ENCODE data around the gene MRPL28. TPM values are rescaled to one million over a fixed set of nuclear protein-coding genes. Genes with fewer than 3 reads are reported as not detected.
A peak's percentile ranks its signal among the peaks of the same experiment; 100 is the strongest.
"Not testable (repeated sequence)": the region's sequence is repeated elsewhere in the genome, so short reads cannot be mapped to it uniquely, and the experiment has no call there.

Gene MRPL28
- total RNA-seq (2014; rRNA removed; shearing (Covaris generic)), result 225 and 242 TPM in 2 replicates

DNA sequence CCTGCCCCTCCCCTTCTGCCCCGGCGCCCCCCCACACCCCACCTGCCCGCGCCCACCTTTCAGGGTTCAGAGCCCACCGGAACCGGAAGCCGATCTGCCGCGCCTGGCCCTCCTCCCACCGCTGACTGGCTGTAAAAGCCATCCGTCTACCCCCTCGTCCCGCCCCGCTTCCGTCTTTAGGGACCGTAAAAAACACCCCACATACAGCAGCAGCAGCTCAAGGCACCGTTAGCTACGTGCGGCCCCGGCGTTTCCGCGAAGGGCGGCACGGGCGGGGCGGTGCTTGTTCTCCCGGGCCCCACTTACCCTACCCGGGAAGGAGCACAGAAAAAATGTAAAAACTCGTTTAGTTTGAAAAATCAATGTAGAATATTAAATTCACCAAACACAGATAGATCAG lies at the start of gene MRPL28:
MRPL28 (minus strand) TSS at position 96 of the 400 bp plus-strand sequence. CDS start 320 bp downstream, outside the sequence.
- DNase-seq, result peak; percentile 100
- H3K4me3 ChIP-seq (ENCODE audit: insufficient read depth, low read depth, low read length), result peak within 1 kb of the TSS; percentile 50
- H3K36me3 ChIP-seq (replicated peaks; ENCODE audit: control insufficient read depth, insufficient read depth, low read length), result peaks cover 29% of the 10 kb centered on the region
- H3K27me3 ChIP-seq (ENCODE audit: control insufficient read depth, insufficient read depth, low read length), result no peaks in the 10 kb centered on the region

- H3K4me3 ChIP-seq (ENCODE audit: insufficient read depth, low read depth, low read length); H3K27me3 ChIP-seq (ENCODE audit: control insufficient read depth, insufficient read depth, low read length); H3K36me3 ChIP-seq (replicated peaks; ENCODE audit: control insufficient read depth, insufficient read depth, low read length); DNase-seq: not testable (repeated sequence)
Observed at GRCh38 chr16:415170-415498, 44.8 kb upstream of the MRPL28 start.

DNA sequence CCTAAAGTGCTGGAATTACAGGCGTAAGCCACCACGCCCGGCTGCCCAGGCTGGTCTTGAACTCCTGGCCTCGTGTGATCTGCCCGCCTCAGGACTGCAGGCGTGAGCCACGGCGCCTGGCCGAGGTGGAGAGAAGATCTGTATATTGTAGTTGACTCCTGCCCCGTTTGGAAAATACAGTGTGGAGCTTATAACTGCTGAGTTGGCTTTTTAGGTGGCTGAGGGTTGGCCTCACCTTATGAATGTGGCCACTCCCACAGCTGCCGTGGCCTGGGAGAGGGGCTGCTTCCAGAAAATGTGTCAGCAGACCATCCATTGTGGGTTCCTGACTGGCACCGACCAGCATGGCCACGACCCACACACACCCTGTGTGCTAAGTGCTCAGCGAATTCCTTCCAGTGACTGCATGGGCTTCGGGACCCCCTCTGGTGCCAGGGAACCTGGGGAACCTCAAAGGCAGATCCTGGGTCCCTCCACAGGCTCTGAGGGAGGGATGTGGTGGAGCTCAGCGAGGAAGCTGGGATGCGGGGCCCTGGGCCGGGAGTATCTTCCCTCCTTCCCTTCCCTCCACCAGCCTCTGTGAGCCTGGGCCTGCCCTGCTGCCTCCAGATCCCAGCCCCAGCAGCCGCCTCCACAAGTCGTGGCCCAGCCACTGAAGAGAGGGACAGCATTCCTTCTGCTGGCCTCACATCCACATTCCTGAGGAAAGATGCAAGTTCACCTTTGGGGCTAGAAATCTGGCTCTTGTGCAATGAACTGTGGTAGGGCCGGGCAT lies 44.2 kb upstream of the MRPL28 start:
- H3K36me3 ChIP-seq (replicated peaks; ENCODE audit: control insufficient read depth, insufficient read depth, low read length), result 0 out of 2 replicates have a peak, but pooled peaks cover 2% of the 10 kb centered on the region
- H3K27me3 ChIP-seq (ENCODE audit: control insufficient read depth, insufficient read depth, low read length), result no peaks in the 10 kb centered on the region
- peak; percentile 49 for DNase-seq
- H3K4me3 ChIP-seq (ENCODE audit: insufficient read depth, low read depth, low read length), result no peak overlapping the region

- H3K27me3 ChIP-seq (ENCODE audit: control insufficient read depth, insufficient read depth, low read length), result no peaks in the 10 kb centered on the region
- no peak overlapping the region for H3K4me3 ChIP-seq (ENCODE audit: insufficient read depth, low read depth, low read length)
- H3K36me3 ChIP-seq (replicated peaks; ENCODE audit: control insufficient read depth, insufficient read depth, low read length), result 0 out of 2 replicates have a peak, but pooled peaks cover 2% of the 10 kb centered on the region
- peak; percentile 43 for DNase-seq
Observed at GRCh38 chr16:411576-412265, 41.4 kb upstream of the MRPL28 start.

- peak; percentile 56 for DNase-seq
- Histone ChIP-seq H3K36me3 (replicated peaks; ENCODE audit: control insufficient read depth, insufficient read depth, low read length) (0 out of 2 replicates have a peak, but pooled peaks cover 2% of the 10 kb centered on the region), H3K4me3 (ENCODE audit: insufficient read depth, low read depth, low read length) (no peak overlapping the region), H3K27me3 (ENCODE audit: control insufficient read depth, insufficient read depth, low read length) (no peaks in the 10 kb centered on the region)
Observed at GRCh38 chr16:410516-411178, 40.3 kb upstream of the MRPL28 start.

GRCh38 chr16:407253-407652 lies 36.9 kb upstream of the MRPL28 start:
- Histone ChIP-seq H3K36me3 (replicated peaks; ENCODE audit: control insufficient read depth, insufficient read depth, low read length) (0 out of 2 replicates have a peak, but pooled peaks cover 2% of the 10 kb centered on the region), H3K27me3 (ENCODE audit: control insufficient read depth, insufficient read depth, low read length) (no peaks in the 10 kb centered on the region), H3K4me3 (ENCODE audit: insufficient read depth, low read depth, low read length) (no peak overlapping the region)
- peak; percentile 66 for DNase-seq

DNA sequence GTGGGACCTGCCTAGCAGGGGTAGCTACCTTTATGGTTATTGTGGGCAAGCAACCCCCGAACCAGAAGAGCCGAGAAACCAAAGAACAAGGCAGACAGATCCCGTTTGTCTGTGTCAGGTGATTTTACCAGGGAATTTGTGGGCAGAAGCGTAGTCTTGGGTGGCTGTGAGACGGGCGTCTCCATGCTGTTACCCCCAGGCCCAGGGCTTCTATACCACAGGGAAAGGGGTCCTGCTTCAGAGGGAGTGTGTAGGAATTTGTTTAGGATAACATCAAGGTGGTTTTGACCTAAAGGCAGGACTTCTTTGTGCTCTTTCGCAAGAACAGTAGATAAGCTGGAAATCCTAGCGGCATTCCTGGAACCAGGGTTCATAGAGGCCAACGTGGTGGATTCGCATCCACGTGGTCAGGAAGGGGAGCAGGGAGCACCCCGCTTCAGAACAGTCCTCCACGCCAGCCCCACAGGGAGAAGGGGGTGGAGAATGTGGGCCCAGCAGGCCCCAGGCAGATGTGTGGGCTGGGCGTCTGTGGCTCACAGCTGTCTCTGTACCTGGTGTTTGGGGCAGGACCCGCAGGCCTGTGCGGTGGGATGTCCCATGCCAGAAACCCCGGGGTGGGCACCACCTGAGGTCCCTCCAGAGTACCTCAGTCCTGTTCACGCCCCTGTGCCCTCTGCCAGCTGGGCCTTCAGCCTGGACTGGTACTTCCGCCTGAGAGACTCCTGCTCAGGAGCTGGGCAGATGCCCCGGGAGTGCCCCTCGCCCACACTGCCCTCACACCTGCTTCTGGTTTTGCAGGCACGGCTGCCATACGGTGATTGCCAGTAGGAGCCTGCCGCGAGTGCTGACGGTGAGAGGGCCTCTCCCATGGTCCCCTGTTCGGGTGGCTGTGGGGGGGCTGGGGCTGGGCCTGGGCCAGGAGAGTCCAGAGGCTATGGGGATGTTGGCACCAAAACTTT lies 35.5 kb upstream of the MRPL28 start:
- DNase-seq, result peak; percentile 45
- no peaks in the 10 kb centered on the region for H3K36me3 ChIP-seq (replicated peaks; ENCODE audit: control insufficient read depth, insufficient read depth, low read length)
- H3K27me3 ChIP-seq (ENCODE audit: control insufficient read depth, insufficient read depth, low read length), result no peaks in the 10 kb centered on the region
- no peak overlapping the region for H3K4me3 ChIP-seq (ENCODE audit: insufficient read depth, low read depth, low read length)

- DNase-seq, result peak; percentile 31
- Histone ChIP-seq H3K4me3 (ENCODE audit: insufficient read depth, low read depth, low read length) (no peak overlapping the region), H3K27me3 (ENCODE audit: control insufficient read depth, insufficient read depth, low read length) (no peaks in the 10 kb centered on the region), H3K36me3 (replicated peaks; ENCODE audit: control insufficient read depth, insufficient read depth, low read length) (no peaks in the 10 kb centered on the region; the same call in 1 of the 2 replicates)
Observed at GRCh38 chr16:404971-405486, 34.7 kb upstream of the MRPL28 start.

- peaks cover 7% of the 10 kb centered on the region for H3K36me3 ChIP-seq (replicated peaks; ENCODE audit: control insufficient read depth, insufficient read depth, low read length)
- no peaks in the 10 kb centered on the region for H3K27me3 ChIP-seq (ENCODE audit: control insufficient read depth, insufficient read depth, low read length)
- H3K4me3 ChIP-seq (ENCODE audit: insufficient read depth, low read depth, low read length), result peak within 1 kb of the TSS; percentile 86
- DNase-seq, result peak; percentile 100
Observed at GRCh38 chr16:401468-402348, 31.4 kb upstream of the MRPL28 start, which contains the start of gene DECR2. Gene DECR2 (plus strand): TSS chr16:401885. CDS start chr16:401964, 79 bp downstream.

DNA sequence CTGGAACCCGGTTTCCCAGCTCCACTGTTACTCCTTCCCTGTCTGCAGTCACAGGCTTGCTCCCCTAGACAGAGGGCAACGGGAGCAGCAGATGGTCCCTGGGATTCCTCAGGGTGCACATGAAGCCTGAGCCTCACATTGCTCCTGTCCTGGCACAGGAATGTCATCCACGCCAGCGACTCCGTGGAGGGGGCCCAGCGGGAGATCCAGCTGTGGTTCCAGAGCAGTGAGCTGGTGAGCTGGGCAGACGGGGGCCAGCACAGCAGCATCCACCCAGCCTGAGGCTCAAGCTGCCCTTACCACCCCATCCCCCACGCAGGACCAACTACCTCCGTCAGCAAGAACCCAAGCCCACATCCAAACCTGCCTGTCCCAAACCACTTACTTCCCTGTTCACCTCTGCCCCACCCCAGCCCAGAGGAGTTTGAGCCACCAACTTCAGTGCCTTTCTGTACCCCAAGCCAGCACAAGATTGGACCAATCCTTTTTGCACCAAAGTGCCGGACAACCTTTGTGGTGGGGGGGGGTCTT lies 29.8 kb upstream of the MRPL28 start:
- H3K4me3 ChIP-seq (ENCODE audit: insufficient read depth, low read depth, low read length), result no peak overlapping the region
- no peaks in the 10 kb centered on the region for H3K27me3 ChIP-seq (ENCODE audit: control insufficient read depth, insufficient read depth, low read length)
- H3K36me3 ChIP-seq (replicated peaks; ENCODE audit: control insufficient read depth, insufficient read depth, low read length), result peaks cover 7% of the 10 kb centered on the region
- DNase-seq, result peak; percentile 53

DNA sequence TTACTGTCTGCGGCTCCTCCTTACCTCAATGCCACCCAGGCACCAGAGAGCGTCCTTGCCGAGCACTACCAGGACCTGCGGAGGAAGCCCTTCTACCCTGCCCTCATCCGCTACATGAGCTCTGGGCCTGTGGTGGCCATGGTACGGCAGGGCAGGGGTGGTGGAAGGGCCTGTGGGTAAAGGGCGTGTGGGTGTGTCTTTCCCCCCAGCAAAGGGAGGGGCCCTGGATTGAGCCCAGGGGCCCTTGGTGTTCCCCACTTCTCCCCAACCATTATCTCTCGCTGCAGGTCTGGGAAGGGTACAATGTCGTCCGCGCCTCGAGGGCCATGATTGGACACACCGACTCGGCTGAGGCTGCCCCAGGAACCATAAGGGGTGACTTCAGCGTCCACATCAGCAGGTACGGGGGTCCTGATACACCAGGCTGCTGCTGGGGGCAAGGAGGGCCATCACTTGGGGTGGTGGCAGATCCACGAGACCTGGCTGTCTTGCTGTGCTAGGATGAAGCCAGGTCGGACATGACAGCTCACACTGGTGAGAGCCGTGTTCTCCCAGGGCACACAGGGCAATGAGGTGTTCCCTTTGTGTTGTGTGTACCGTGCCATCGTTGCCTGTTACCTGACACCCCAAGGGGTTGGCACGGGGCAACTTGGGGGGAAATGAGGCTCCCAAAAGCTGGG lies 29.1 kb upstream of the MRPL28 start:
- DNase-seq, result no peak
- Histone ChIP-seq H3K4me3 (ENCODE audit: insufficient read depth, low read depth, low read length) (no peak overlapping the region), H3K27me3 (ENCODE audit: control insufficient read depth, insufficient read depth, low read length) (no peaks in the 10 kb centered on the region), H3K36me3 (replicated peaks; ENCODE audit: control insufficient read depth, insufficient read depth, low read length) (peaks cover 7% of the 10 kb centered on the region)

- Histone ChIP-seq H3K36me3 (replicated peaks; ENCODE audit: control insufficient read depth, insufficient read depth, low read length) (peaks cover 7% of the 10 kb centered on the region), H3K4me3 (ENCODE audit: insufficient read depth, low read depth, low read length) (no peak overlapping the region), H3K27me3 (ENCODE audit: control insufficient read depth, insufficient read depth, low read length) (no peaks in the 10 kb centered on the region)
- peak; percentile 79 for DNase-seq
Observed at GRCh38 chr16:398561-399339, 28.4 kb upstream of the MRPL28 start.
